Endothelial cell of umbilical vein (primary cell): Measurements from ENCODE around the gene MINAR1. TPM values are rescaled to one million over a fixed set of nuclear protein-coding genes. Genes with fewer than 3 reads are reported as not detected.

Experiments used
- BruUV-seq: library from RNA; stranded (reverse); fragments of 400-500 nt; replicated peaks from 2 replicates; lab custom pipeline; 2021; lab: Mats Ljungman, UMichigan
- CTCF ChIA-PET: fragments of 300-600, 350-600 bp; sonication (Branson Sonifier 250); formaldehyde crosslinking; loops from one replicate; lab custom pipeline; 2021; ENCODE audit warnings: antibody characterized with exemption, inconsistent platforms; lab: Charles Lee
- POLR2A ChIA-PET: fragments of 300-600, 350-600 bp; sonication (Branson Sonifier 250); formaldehyde crosslinking; loops from one replicate; lab custom pipeline; 2021; ENCODE audit warnings: antibody characterized with exemption, inconsistent platforms; lab: Charles Lee
- DNase-seq: peaks from one replicate; pipeline ENCODE4 v3.0.0-alpha.2; 2011; ENCODE audit warnings: low read depth, low spot score
- FAIRE-seq: peaks from 2 replicates; lab custom pipeline; 2011; peaks lifted over from hg19 to GRCh38; lab: Jason Lieb, UNC
- H2AFZ ChIP-seq: 2 replicates; pipeline ENCODE4 v1.6.0; 2012; ENCODE audit warnings: low read depth, low read length, control low read depth, inconsistent platforms
- H3K27ac ChIP-seq: 2 replicates; pipeline ENCODE4 v1.5.1; 2011; ENCODE audit warnings: low read depth, mild to moderate bottlenecking, control low read depth, low read length, moderate library complexity; ENCODE audit not compliant: insufficient read depth
- H3K27me3 ChIP-seq, 2 experiments: 2 replicates each; pipeline versions ENCODE4 v1.6.0 to v1.6.1; 2011; ENCODE audit warnings: low read length in 2 of 2, mixed read lengths in 1 of 2; ENCODE audit not compliant: control insufficient read depth in 2 of 2, insufficient read depth in 2 of 2
- H3K36me3 ChIP-seq, 2 experiments: 2 replicates in 1 of 2; 3 replicates in 1 of 2; pipeline ENCODE4 v1.5.1; 2011; ENCODE audit warnings: low read length in 2 of 2, mild to moderate bottlenecking in 1 of 2, moderate library complexity in 1 of 2; ENCODE audit not compliant: control insufficient read depth in 2 of 2, insufficient read depth in 2 of 2; ENCODE audit errors: extremely low read depth in 1 of 2
- H3K4me1 ChIP-seq: 3 replicates; pipeline ENCODE4 v1.5.1; 2011; ENCODE audit warnings: mild to moderate bottlenecking, low read length; ENCODE audit not compliant: control insufficient read depth, insufficient read depth; ENCODE audit errors: extremely low read depth
- H3K4me2 ChIP-seq: 2 replicates; pipeline ENCODE4 v1.6.1; 2011; ENCODE audit warnings: low read length, control low read depth, mixed read lengths; ENCODE audit not compliant: insufficient read depth
- H3K4me3 ChIP-seq, 3 experiments: fragments of 200-600 bp in 1 of 3; sonication (generic), shearing (Covaris generic) in 1 of 3; replicated peaks in 1 of 3; 2 replicates each; pipeline ENCODE4 v1.5.1; 2011 to 2016; ENCODE audit warnings: control low read depth in 3 of 3, low read length in 3 of 3, mild to moderate bottlenecking in 2 of 3, inconsistent platforms in 1 of 3, low read depth in 1 of 3, moderate library complexity in 1 of 3; ENCODE audit not compliant: insufficient read depth in 1 of 3
- H3K79me2 ChIP-seq: 2 replicates; pipeline ENCODE4 v1.6.0; 2012; ENCODE audit warnings: low read length, inconsistent platforms; ENCODE audit not compliant: control insufficient read depth, insufficient read depth
- H3K9ac ChIP-seq: replicated peaks from 2 replicates; pipeline ENCODE3; 2011; ENCODE audit warnings: low read length, control low read depth; ENCODE audit not compliant: insufficient read depth; ENCODE audit errors: extremely low read depth
- H3K9me1 ChIP-seq: replicated peaks from 3 replicates; pipeline ENCODE4 v1.6.0; 2011; ENCODE audit warnings: mild to moderate bottlenecking, low read length; ENCODE audit not compliant: control insufficient read depth, insufficient read depth; ENCODE audit errors: extremely low read depth
- H3K9me3 ChIP-seq: replicated peaks from 2 replicates; pipeline ENCODE4 v1.5.1; 2012; ENCODE audit warnings: low read length, inconsistent platforms; ENCODE audit not compliant: control insufficient read depth, insufficient read depth
- H4K20me1 ChIP-seq: replicated peaks from 2 replicates; pipeline ENCODE3; 2011; ENCODE audit warnings: mild to moderate bottlenecking, low read length; ENCODE audit not compliant: control insufficient read depth, insufficient read depth; ENCODE audit errors: extremely low read depth
- EZH2 ChIP-seq: IDR thresholded peaks from 2 replicates; pipeline ENCODE4 v1.6.1; 2012; ENCODE audit warnings: borderline replicate concordance, low read depth, mild to moderate bottlenecking, moderate library complexity, low read length, inconsistent platforms; ENCODE audit not compliant: severe bottlenecking
- FOS ChIP-seq: IDR thresholded peaks from 2 replicates; pipeline ENCODE4 v1.6.1; 2011; ENCODE audit warnings: mild to moderate bottlenecking, low read length, moderate library complexity, borderline replicate concordance; ENCODE audit not compliant: insufficient read depth
- GATA2 ChIP-seq: IDR thresholded peaks from 2 replicates; pipeline ENCODE4 v1.7.0; 2011; ENCODE audit warnings: low read depth, mild to moderate bottlenecking, moderate library complexity, mixed read lengths, low read length; ENCODE audit not compliant: insufficient read length, insufficient read depth
- JUN ChIP-seq: IDR thresholded peaks from 2 replicates; pipeline ENCODE4 v1.6.1; 2011; ENCODE audit warnings: borderline replicate concordance, low read depth; ENCODE audit not compliant: insufficient read length, insufficient read depth
- MYC ChIP-seq: IDR thresholded peaks from one replicate; pipeline ENCODE4 v1.6.1; 2011; ENCODE audit warnings: mild to moderate bottlenecking, low read depth, low read length
- POLR2A ChIP-seq: IDR thresholded peaks from 2 replicates; pipeline ENCODE4 v1.6.1; 2012; ENCODE audit warnings: low read depth, mild to moderate bottlenecking, control low read depth, low read length
- POLR2AphosphoS5 ChIP-seq: IDR thresholded peaks from 2 replicates; pipeline ENCODE4 v1.6.1; 2012; ENCODE audit warnings: low read depth, mild to moderate bottlenecking, control low read depth, low read length, moderate library complexity; ENCODE audit not compliant: insufficient read depth
- dilution Hi-C: fragments of 300-500 bp; cut with MboI; formaldehyde crosslinking; loops from one replicate; pipeline ENCODE4 v1.15.0; 2019; ENCODE audit warnings: low sequenced_read_pairs; ENCODE audit not compliant: extremely low pct_ligation_motif_present
- intact Hi-C: fragments of 100-400 bp; cut with micrococcal nuclease; formaldehyde crosslinking; loops from one replicate; pipeline ENCODE4 v1.10.0; 2022
- polyA plus RNA-seq, 4 experiments: library from polyadenylated mRNA; depleted of rRNA in 3 of 4; stranded (reverse) in 3 of 4; unstranded in 1 of 4; fragments of >200 nt; gene quantifications; 2 replicates each; pipeline versions ENCODE4 v1.2.1 to v1.2.3, GENCODE V29; 2011 to 2012; ENCODE audit warnings: missing spikeins in 1 of 4
- total RNA-seq: library from RNA; stranded (reverse); gene quantifications from 2 replicates; pipeline ENCODE4 v1.2.3, GENCODE V29; 2021
- TF ChIP-seq, protein P1 (sequence below): IDR thresholded peaks from 2 replicates; pipeline ENCODE4 v1.6.1; 2011; ENCODE audit not compliant: insufficient read depth, insufficient read length
- TF ChIP-seq, protein P2 (sequence below), 2 donors: IDR thresholded peaks; 1 replicate in 1 of 2; 2 replicates in 1 of 2; pipeline ENCODE4 v1.5.1; 2011; ENCODE audit warnings: low read length in 2 of 2, mild to moderate bottlenecking in 2 of 2, moderate library complexity in 2 of 2, control low read depth in 1 of 2, inconsistent platforms in 1 of 2, low read depth in 1 of 2; ENCODE audit not compliant: insufficient read depth in 1 of 2; ENCODE audit errors: extremely low read depth in 1 of 2

The MINAR1 gene
- total and polyA plus RNA-seq, 2 donors (not counting 3 experiments of a cell fraction or from before 2014, with no cell fraction given), result 0.33 to 0.93 TPM

DNA sequence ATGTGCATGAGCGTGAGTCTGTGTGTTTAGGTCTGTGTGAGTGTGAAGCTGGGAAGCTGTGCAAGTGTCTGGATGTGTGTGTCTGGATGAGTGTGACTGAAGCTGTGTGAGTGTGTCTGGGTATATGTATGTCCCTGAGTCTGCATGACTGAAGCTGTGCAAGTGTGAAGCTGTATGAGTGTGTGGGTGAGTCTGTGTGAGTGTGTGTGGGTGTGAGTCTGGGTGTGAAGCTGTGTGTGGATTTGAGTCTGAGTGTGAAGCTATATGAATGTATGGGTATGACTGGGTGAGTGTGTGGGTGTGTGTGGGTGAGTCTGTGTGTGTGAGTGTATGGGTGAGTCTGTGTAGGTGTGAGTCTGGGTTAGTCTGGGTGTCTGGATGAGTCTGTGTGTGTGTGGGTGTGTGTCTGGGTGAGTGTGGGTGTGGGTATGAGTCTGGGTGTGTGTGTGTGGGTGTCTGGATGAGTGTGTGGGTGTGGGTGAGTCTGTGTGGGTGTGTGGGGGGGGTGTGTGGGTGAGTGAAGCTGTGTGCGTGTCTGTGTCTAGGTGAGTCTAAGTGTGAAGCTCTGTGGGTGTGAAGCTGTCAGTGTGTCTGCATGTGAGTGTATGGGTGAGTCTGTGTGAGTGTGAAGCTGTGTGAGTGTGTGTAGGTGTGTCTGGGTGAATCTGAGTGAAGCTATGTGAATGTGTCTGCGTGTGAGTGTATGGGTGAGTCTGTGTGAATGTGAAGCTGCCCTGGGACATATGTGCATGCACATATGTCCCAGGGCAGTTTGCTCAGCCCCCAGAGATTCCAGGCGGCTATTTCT, 20.3 kb downstream of the MINAR1 start:
- ChIA-PET POLR2A (no interaction called here), CTCF (interaction anchor here (1.2 kb wide), 1 partner anchor 401 kb away, joined by 5 read pairs; no protein-coding TSS in a partner anchor)
- intact Hi-C loops (no loop called here), dilution Hi-C loops (no loop called here)
- FAIRE-seq (no peak), DNase-seq (no peak)
- TF ChIP-seq EZH2, result no peak
- no peak for TF ChIP-seq FOS
- TF ChIP-seq, protein P1, sequence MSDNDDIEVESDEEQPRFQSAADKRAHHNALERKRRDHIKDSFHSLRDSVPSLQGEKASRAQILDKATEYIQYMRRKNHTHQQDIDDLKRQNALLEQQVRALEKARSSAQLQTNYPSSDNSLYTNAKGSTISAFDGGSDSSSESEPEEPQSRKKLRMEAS, result no peak
- TF ChIP-seq MYC, result no peak
- no peak for TF ChIP-seq POLR2A
- TF ChIP-seq JUN, result no peak
- no peak for TF ChIP-seq GATA2
- TF ChIP-seq, protein P2, sequence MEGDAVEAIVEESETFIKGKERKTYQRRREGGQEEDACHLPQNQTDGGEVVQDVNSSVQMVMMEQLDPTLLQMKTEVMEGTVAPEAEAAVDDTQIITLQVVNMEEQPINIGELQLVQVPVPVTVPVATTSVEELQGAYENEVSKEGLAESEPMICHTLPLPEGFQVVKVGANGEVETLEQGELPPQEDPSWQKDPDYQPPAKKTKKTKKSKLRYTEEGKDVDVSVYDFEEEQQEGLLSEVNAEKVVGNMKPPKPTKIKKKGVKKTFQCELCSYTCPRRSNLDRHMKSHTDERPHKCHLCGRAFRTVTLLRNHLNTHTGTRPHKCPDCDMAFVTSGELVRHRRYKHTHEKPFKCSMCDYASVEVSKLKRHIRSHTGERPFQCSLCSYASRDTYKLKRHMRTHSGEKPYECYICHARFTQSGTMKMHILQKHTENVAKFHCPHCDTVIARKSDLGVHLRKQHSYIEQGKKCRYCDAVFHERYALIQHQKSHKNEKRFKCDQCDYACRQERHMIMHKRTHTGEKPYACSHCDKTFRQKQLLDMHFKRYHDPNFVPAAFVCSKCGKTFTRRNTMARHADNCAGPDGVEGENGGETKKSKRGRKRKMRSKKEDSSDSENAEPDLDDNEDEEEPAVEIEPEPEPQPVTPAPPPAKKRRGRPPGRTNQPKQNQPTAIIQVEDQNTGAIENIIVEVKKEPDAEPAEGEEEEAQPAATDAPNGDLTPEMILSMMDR (IDR thresholded peaks at IDR 0.05; ENCODE audit: extremely low read depth in 1 of 2, insufficient read depth in 1 of 2, low read depth in 1 of 2, low read length in 2 of 2), result no peak
- TF ChIP-seq POLR2AphosphoS5, result no peak
- BruUV-seq, result no TSS peak
- Histone ChIP-seq H4K20me1 (no peaks in the 10 kb centered on the region), H3K79me2 (no peaks in the 10 kb centered on the region), H3K4me1 (no peaks in the 10 kb centered on the region), H3K36me3 (no peaks in the 10 kb centered on the region), H3K9me3 (no peaks in the 10 kb centered on the region), H3K27me3 (peaks cover 0 to 2% of the 10 kb centered on the region in 2 experiments), H3K27ac (no peak overlapping the region), H3K4me2 (no peak overlapping the region), H3K4me3 (no peak overlapping the region), H2AFZ (no peak overlapping the region), H3K9me1 (no peaks in the 10 kb centered on the region), H3K9ac (no peak overlapping the region)
